ENCODE measurements around the gene MGRN1. TPM values are rescaled to one million over a fixed set of nuclear protein-coding genes. Genes with fewer than 3 reads are reported as not detected.

The MGRN1 gene
- total and polyA plus RNA-seq, 2 of the 13 experiments (the other 11 are each of a cell fraction or from before 2014, with no cell fraction given), result 11.9 to 12.6 TPM

GRCh38 chr16:4663777-4664465 lies 39.3 kb downstream of the MGRN1 start (continued):
- no peak for TF ChIP-seq PREB (CRISPR knock-in tag; IDR thresholded peaks at IDR 0.05)
- peak; percentile 58; the same call in 1 of the 2 replicates for TF ChIP-seq PBX2 (CRISPR knock-in tag; IDR thresholded peaks at IDR 0.05)
- no peak for TF ChIP-seq GTF3A (CRISPR knock-in tag; conservative IDR thresholded peaks at IDR 0.05)
- peak; percentile 87 for TF ChIP-seq PITX1 (CRISPR knock-in tag; IDR thresholded peaks at IDR 0.05)
- peak; percentile 90; the same call in 1 of the 2 replicates for TF ChIP-seq NFATC3 (CRISPR knock-in tag; IDR thresholded peaks at IDR 0.05)
- peak; percentile 90 for TF ChIP-seq ZNF292 (CRISPR knock-in tag; IDR thresholded peaks at IDR 0.05; ENCODE audit: borderline replicate concordance, low read depth)
- TF ChIP-seq ZNF546 (CRISPR knock-in tag; conservative IDR thresholded peaks at IDR 0.05), result peak; percentile 74
- TF ChIP-seq CREM (IDR thresholded peaks at IDR 0.05), result peak; percentile 59; the same call in 1 of the 2 replicates
- no peak for TF ChIP-seq CREM (CRISPR knock-in tag; IDR thresholded peaks at IDR 0.05)
- TF ChIP-seq MED13 (CRISPR knock-in tag; IDR thresholded peaks at IDR 0.05), result peak; percentile 76; the same call in 1 of the 2 replicates
- TF ChIP-seq KLF6 (CRISPR knock-in tag; IDR thresholded peaks at IDR 0.05), result peak; percentile 96
- no peak for TF ChIP-seq CENPX (CRISPR knock-in tag; IDR thresholded peaks at IDR 0.05)
- TF ChIP-seq ZNF713 (CRISPR knock-in tag; IDR thresholded peaks at IDR 0.05), result no peak
- no peak for TF ChIP-seq TCF12 (IDR thresholded peaks at IDR 0.05)
- 0 out of 2 replicates have a peak, but pooled peaks have one; percentile 90 for TF ChIP-seq TCF12 (CRISPR knock-in tag; IDR thresholded peaks at IDR 0.05)
- TF ChIP-seq SNRNP70 (IDR thresholded peaks at IDR 0.05; ENCODE audit: low read depth, low read length), result no peak
- peak; percentile 65; the same call in 1 of the 2 replicates for TF ChIP-seq ATF5 (CRISPR knock-in tag; IDR thresholded peaks at IDR 0.05; ENCODE audit: low read depth)
- TF ChIP-seq CSRNP2 (CRISPR knock-in tag; conservative IDR thresholded peaks at IDR 0.05; ENCODE audit: low read depth), result no peak
- peak; percentile 73; the same call in 1 of the 2 replicates for TF ChIP-seq NFE2L1 (CRISPR knock-in tag; IDR thresholded peaks at IDR 0.05; ENCODE audit: borderline replicate concordance)
- peak; percentile 94 for TF ChIP-seq ZNF800 (CRISPR knock-in tag; IDR thresholded peaks at IDR 0.05)
- no peak for TF ChIP-seq MAF1 (CRISPR knock-in tag; IDR thresholded peaks at IDR 0.05; ENCODE audit: borderline replicate concordance)
- peak; percentile 82 for TF ChIP-seq ZMYM4 (CRISPR knock-in tag; IDR thresholded peaks at IDR 0.05)
- no peak for TF ChIP-seq ZNF569 (CRISPR knock-in tag; IDR thresholded peaks at IDR 0.05; ENCODE audit: borderline replicate concordance)
- TF ChIP-seq NAIF1 (CRISPR knock-in tag; IDR thresholded peaks at IDR 0.05; ENCODE audit: borderline replicate concordance), result peak; percentile 65; the same call in 1 of the 2 replicates

Measured in HepG2 (cell line).